IPS-11a (cell line): ENCODE data around the gene PREP.
"Not testable (repeated sequence)": the region's sequence is repeated elsewhere in the genome, so short reads cannot be mapped to it uniquely, and the experiment has no call there.

Experiments
- H3K4me3 ChIP-seq: one replicate; pipeline ENCODE4 v1.5.1; 2013; ENCODE audit warnings: low read depth, low read length, control low read depth

PREP gene

DNA sequence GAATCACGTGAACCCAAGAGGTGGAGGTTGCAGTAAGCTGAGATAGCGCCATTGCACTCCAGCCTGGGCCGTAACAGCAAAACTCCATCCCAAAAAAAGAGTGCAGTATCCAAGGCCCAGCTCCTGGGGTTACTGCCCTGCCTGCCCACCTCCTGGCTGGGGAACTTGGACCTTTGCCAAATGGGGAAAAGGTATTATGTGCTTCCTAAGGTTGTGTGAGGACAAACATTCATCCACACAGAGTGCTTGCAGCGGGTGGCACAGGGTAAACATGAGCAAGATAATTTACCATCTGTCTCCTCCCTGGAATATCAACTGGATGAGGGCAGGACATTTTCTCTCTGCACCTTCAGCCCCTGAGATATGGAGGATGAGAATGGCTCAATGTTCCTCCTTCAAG is 128.2 kb downstream of the PREP start:
- H3K4me3 ChIP-seq: no peak overlapping the region

DNA sequence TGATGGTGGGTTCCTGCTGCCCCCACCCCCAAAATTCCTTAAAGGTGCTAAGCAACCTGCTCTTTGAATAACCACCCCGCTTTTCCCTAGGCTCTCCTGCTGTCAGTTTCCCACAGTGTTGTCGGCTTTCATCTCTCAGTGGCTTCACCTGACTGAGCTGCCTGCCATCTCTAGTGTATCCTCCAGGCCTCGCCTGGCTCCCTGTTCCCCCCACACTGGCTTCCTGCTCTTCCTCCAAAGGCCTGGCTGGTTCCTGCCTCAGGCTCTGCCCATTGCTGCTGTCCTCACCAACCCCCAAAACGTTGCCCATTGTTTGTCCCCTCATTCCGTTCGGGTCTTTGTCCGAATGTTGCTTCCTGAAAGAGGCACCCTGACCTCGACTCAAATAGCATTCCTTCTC is 129.3 kb downstream of the PREP start:
- no peak overlapping the region for H3K4me3 ChIP-seq

DNA sequence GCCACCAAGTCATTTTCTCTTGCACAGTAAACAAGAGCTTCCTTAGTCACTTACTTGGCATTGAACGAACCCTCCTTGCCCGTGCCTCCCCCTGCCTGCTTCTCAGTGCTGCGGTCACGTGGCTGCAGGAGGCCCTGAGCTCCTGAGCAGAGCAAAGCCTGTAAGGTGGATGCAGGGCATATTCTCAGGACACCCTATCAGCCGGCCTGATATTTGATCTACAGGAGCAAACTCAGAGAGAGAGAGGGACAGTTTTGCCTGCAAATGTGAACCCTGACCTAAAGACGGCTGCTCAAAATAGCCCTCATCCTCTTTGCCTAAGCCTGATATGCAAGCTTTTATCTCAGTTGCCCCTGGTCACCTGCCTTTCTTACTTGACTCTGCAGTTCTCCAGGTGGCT is 130.1 kb downstream of the PREP start:
- H3K4me3 ChIP-seq: no peak overlapping the region

DNA sequence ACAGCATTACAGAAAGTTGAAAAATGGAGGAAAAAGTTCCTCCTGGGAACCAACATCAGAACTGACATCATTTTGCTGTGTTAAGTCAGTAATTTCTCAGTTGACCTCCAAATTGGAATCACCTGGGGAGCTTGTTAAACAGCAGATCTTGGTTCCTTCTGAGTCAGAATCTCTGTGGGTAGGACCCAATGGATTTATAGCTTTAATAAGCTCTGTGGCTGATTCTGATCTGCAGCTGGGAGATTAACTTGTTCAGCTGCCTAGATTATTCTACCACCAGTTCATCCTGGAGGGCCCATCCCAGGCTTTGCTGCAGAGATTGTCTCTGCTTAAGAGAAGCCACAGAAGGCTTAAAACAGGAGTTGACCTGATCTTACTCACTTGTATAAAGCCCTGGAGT is 132.4 kb downstream of the PREP start:
- H3K4me3 ChIP-seq: no peak overlapping the region

DNA sequence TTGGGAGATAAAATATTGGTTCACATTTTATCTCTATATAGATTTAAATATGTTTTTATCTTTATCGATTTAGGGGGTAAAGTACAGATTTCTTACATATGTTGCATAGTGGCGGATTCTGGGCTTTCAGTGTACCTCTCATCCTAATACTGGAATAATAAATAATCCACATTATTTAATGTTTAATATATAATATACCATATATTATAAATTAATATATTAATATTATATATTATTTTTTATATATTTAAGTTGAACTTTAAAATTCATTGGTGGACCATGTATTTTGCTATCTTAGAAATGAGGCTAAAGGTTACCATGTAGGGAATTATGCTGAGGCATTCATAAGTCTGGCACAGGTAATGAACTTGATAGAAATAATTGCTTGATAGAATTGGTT is 133.5 kb downstream of the PREP start:
- H3K4me3 ChIP-seq: no peak overlapping the region

DNA sequence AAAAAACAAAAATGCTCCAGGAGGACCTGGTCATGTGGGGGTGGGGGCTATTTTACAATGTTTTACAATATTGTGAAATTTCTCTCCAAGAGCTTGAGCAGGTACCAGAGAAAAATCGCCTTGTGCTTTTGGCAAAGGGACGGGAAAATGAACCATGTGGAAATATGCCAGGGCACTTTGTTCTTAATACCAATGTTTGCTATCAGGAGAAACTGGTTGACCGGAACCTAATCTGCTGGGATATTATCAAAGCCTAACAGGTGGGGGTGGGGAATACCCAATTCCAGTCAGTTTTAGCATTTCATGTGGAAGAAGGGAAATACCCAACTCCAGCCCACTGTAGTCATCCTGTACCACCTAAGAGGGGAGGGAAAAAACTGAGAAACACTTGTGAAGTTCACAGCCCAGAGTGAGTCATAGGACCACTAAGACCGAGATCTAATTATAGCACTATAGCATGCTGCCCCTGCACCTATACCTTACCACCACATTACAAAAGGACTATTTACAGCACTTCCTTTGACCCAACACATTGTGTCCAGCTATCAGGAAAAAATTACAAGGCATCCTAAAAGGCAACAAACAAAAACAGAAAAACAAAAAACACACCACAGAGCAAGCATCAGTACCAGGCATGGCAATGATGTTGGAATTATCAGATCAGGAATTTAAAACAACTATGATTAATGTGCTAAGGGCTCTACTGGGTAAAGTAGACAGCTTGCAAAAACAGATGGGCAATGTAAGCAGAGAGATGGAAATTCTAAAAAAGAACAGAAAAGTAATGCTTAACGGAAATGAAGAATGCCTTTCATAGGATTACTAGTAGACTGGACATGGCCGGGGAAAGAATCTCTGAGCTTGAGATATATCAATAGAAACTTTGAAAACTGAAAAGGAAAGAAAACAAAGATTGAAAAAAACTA is 138.9 kb downstream of the PREP start:
- H3K4me3 ChIP-seq: no peak overlapping the region

DNA sequence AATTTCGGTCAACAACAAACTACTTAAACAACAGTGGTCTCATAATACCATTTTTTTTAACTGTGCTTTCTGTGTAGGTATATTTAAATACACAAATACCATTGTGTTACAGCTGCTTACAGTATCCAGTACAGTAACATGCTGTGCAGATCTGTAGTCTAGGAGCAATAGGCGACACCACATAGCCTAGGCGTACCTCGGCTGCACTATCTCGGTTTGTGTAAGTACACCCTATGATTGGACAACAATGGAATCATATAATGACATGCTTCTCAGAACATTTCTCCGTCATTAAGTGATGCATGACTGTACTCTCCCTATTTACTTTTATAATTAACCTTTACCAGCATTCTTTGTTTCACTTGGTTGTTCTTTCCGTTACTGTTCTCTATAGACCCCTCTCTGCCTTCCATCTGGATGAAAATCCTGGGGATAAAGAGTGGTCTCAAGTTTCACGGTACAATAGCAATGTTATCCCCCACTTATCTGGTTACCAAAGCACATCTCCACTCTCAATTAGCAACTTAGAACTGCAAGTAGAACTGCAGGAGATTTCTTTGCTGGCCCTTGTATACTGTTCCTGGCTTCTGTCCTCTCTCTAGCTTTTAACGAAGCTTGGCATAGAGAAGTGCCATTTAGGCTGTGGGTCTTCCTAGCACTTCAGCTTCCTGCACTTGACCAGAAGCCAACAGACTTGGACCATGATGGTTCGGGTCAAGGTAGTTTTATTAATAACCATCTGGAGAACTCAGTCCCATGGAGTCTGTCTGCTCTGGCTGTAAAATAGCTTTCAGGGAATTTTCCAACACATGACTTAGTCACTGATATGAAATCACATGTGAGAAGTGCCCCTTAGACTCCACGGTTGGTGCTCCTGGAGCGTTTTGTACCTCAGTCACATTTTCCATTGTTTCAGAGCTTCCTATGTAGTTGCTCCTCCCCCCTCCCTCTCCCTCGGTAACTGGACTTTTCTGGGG is 142.7 kb downstream of the PREP start:
- no peak overlapping the region for H3K4me3 ChIP-seq

DNA sequence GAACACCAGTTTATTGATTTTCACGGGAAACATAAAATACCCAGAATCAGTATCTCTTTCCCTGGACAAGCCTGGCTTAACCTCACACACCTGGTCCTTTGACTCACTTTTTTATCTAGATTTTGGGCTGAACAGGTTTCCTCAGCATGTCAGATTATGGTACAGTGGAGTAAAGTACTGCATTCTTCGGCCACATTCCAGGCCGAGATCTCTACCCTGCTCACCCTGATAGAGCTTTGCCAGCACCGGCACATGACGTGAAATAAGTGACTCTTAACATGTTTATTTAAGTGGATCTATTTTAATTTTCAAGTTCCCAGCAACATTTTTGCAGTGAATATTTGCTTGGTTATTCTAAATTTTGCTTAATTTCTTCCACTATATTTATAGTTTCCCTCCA is 144.1 kb downstream of the PREP start:
- no peak overlapping the region for H3K4me3 ChIP-seq

DNA sequence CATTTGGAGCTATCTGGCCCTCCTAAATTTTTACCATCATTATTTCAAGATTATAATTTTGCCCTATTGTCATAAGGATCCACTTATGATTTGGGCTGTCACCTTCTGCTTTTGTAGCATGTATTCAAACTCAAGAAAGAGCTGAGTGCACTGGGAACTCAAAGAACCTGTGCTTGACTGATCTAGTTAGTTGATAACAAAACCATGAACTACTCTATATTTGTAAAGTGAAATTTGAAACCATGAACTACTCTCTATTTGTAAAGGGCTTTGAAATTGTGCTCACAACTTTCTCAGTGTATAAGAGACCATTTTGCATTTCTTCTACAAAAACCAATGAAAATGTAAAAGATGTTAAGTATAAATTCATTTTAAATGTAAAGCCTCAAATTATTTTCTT is 145.5 kb downstream of the PREP start:
- no peak overlapping the region for H3K4me3 ChIP-seq

DNA sequence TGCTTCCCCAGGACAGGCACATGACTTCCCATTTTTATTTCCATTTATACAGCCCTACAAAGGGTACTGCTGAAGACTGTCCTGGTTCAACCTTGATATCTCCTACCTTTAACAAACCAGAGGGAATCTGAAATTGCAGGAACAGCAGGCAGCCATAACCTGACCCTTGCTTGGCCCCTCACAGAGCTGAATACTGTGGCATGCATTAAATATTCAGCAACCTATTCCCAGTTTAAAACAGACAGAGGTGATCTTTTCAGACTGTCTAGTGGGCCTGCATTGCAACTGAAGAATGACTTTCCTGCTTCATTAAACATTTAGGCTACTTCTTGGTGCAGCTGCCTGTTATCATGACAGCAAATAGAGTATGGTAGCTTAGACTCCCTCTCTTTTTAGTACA is 146.3 kb downstream of the PREP start:
- no peak overlapping the region for H3K4me3 ChIP-seq

DNA sequence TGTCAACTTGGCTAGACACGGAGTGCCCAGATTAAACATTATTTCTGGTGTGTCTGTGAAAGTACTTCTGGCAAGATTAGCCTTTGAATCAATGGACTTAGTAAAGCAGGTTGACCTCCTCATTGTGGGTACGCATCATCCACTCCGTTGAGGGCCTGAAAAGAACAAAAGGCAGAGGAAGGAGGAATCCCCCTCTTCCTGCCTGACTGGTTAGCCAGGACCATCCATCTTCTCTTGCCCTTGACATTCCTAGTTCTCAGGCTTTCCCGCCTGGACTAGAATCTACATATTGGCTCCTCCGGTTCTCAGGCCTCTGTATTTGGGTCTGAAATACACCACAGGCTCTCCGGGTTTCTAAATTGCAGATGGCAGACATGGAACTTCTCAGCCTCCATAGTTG is 149.1 kb downstream of the PREP start:
- no peak overlapping the region for H3K4me3 ChIP-seq

DNA sequence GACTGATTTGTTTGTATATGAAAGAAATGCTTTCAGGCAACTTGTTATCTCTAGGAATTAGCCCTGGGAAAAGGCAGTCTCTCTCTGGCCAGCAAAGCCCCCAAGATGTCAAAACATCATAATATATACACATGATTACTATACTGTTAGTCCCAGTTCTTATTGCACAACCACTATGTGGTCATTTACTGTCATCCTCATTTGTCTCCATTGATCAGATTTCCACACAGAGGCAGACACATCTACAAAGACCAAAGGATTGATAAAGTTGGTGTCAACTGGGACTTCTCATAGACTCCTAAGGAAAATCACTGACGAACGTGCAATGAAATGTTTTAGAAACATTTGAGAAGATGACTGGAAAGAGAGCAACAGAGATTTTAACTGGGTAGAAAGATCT is 151.2 kb downstream of the PREP start:
- no peak overlapping the region for H3K4me3 ChIP-seq

DNA sequence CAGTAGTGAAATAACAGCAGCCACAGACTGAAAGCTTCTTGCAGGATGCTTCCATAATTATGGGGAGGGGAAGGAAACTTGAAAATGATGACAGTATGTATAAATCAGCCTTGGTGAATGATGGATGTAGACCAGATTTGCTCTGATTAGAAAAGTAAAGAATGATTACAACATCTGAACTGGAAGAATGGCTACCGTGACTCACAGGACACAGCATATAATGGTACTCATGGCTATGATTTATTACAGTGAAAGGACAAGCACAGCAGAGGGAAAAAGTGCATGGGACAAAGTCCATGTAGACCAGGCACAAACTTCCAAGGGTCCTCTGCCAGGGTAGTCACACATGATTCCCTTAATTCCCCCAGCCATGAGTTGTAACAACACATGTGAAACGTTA is 152.3 kb downstream of the PREP start:
- H3K4me3 ChIP-seq: no peak overlapping the region

DNA sequence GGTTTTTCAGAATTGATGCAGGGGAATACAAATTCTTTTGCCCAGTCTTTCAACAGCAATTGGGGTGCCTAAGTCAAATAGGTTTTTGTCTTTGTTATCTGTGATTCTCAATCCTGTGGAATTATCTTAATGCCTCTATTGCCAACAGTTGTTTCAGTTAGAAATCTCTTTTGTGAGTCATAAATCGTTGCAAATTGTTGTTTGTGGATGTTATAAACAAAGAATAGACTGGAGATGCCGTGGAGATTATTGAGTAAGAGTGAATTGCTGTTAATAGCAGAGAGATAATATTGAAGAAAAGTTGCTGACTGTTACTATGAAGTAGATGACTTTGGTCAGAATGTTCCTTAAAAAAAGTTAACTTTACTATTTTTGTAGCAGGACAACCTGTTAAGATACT is 159.4 kb downstream of the PREP start:
- no peak overlapping the region for H3K4me3 ChIP-seq

DNA sequence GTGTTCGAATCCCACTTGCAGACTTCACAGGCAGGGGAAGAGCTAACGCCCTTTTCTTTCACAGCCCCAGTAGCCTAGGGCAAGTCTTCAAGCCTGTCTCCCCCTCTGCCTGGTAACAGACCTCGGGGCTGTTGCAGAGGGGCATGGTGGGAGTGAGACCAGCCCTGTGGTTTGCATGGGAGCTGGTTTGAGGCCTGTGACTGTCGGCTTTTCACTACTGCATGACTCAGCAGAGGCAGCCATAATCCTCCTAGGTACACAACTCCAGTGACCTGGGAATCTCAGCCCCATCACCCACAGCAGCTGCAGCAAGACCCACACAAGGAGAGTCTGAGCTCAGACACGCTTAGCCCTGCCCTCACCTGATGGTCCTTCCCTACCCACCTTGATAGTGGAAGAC is 167.7 kb downstream of the PREP start:
- no peak overlapping the region for H3K4me3 ChIP-seq

DNA sequence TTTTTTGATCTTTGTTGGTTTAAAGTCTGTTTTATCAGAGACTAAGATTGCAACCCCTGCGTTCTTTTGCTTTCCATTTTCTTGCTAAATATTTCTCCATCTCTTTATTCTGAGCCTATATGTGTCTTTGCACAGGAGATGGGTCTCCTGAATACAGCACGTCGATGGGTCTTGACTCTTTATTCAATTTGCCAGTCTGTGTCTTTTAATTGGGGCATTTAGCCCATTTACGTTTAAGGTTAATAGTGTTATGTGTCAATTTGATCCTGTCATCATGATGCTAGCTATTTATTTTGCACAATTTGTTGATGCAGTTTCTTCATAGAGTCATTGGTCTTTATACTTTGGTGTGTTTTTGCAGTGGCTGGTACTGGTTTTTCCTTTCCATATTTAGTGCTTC is 171.1 kb downstream of the PREP start:
- H3K4me3 ChIP-seq: not testable (repeated sequence)
